HepG2 (cell line): ENCODE measurements around the gene GPR143.

ENCODE experiments used
- ELF1 ChIP-seq: sonication (generic); formaldehyde crosslinking; IDR thresholded peaks from 2 replicates; pipeline ENCODE4 v1.4.0; 2020; ENCODE audit warnings: missing genetic modification reagents
- FOSL1 ChIP-seq: sonication (generic); formaldehyde crosslinking; IDR thresholded peaks from 2 replicates; pipeline ENCODE4 v1.9.0; 2021; ENCODE audit warnings: missing genetic modification reagents, borderline replicate concordance
- HNRNPK ChIP-seq: fragments of 200-400 bp; formaldehyde crosslinking; IDR thresholded peaks from 2 replicates; pipeline ENCODE4 v1.6.1; 2018; ENCODE audit warnings: low read length, low read depth, moderate library complexity, mild to moderate bottlenecking; ENCODE audit not compliant: poor library complexity, severe bottlenecking
- ZNF430 ChIP-seq: sonication (generic); formaldehyde crosslinking; IDR thresholded peaks from 2 replicates; pipeline ENCODE4 v1.9.0; 2021; ENCODE audit warnings: mild to moderate bottlenecking, missing genetic modification reagents
- ZZZ3 ChIP-seq: sonication (generic); formaldehyde crosslinking; IDR thresholded peaks from 2 replicates; pipeline ENCODE4 v1.4.0; 2020; ENCODE audit warnings: missing genetic modification reagents, mild to moderate bottlenecking, borderline replicate concordance
- TF ChIP-seq, protein P1 (sequence below): fragments of 450-650 bp; IDR thresholded peaks from 2 replicates; pipeline ENCODE4 v1.6.1; 2016
- TF ChIP-seq, protein P2 (sequence below): sonication (generic); formaldehyde crosslinking; IDR thresholded peaks from 2 replicates; pipeline ENCODE4 v1.8.0; 2022; ENCODE audit warnings: mild to moderate bottlenecking, missing genetic modification reagents, moderate library complexity

- TF ChIP-seq ZNF430 (CRISPR knock-in tag), result no peak
- no peak for TF ChIP-seq FOSL1
- no peak for TF ChIP-seq HNRNPK
- no peak for TF ChIP-seq ELF1 (CRISPR knock-in tag)
- no peak for TF ChIP-seq ZZZ3 (CRISPR knock-in tag)
- TF ChIP-seq, protein P1, sequence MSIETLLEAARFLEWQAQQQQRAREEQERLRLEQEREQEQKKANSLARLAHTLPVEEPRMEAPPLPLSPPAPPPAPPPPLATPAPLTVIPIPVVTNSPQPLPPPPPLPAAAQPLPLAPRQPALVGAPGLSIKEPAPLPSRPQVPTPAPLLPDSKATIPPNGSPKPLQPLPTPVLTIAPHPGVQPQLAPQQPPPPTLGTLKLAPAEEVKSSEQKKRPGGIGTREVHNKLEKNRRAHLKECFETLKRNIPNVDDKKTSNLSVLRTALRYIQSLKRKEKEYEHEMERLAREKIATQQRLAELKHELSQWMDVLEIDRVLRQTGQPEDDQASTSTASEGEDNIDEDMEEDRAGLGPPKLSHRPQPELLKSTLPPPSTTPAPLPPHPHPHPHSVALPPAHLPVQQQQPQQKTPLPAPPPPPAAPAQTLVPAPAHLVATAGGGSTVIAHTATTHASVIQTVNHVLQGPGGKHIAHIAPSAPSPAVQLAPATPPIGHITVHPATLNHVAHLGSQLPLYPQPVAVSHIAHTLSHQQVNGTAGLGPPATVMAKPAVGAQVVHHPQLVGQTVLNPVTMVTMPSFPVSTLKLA, result no peak
- TF ChIP-seq, protein P2, sequence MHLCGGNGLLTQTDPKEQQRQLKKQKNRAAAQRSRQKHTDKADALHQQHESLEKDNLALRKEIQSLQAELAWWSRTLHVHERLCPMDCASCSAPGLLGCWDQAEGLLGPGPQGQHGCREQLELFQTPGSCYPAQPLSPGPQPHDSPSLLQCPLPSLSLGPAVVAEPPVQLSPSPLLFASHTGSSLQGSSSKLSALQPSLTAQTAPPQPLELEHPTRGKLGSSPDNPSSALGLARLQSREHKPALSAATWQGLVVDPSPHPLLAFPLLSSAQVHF (CRISPR knock-in tag), result no peak
Measured at GRCh38 chrX:9794495-9794894, 28.8 kb upstream of the GPR143 start.
